Tibial artery (tissue), 4 donors: Measurements from ENCODE around the gene NOP53.
"Not testable (repeated sequence)": the region's sequence is repeated elsewhere in the genome, so short reads cannot be mapped to it uniquely, and the experiment has no call there.

ENCODE experiments used
- DNase-seq, 2 donors: peaks; one replicate each; pipeline ENCODE4 v3.0.0-alpha.2; 2019
- H3K27ac ChIP-seq, 2 donors: fragments of 200-600 bp; sonication (generic) in 1 of 2; 1 replicate in 1 of 2; 2 replicates in 1 of 2; pipeline ENCODE4 v1.5.1; 2018 to 2019; ENCODE audit warnings: mild to moderate bottlenecking in 1 of 2
- H3K27me3 ChIP-seq, 2 donors: fragments of 200-600 bp; sonication (generic) in 1 of 2; one replicate each; pipeline versions ENCODE4 v1.5.1 to v1.6.0; 2016 to 2019
- H3K36me3 ChIP-seq, 3 donors: fragments of 200-600 bp; sonication (generic) in 2 of 3; one replicate each; pipeline ENCODE4 v1.5.1; 2016 to 2019; ENCODE audit warnings: mild to moderate bottlenecking in 2 of 3
- H3K4me1 ChIP-seq, 4 donors: fragments of 200-600 bp; sonication (generic) in 2 of 4; 1 replicate in 3 of 4; 2 replicates in 1 of 4; pipeline ENCODE4 v1.5.1; 2016 to 2019
- H3K4me3 ChIP-seq, 2 donors: fragments of 200-600 bp; sonication (generic) in 1 of 2; 1 replicate in 1 of 2; 2 replicates in 1 of 2; pipeline ENCODE4 v1.5.1; 2018 to 2019; ENCODE audit warnings: mild to moderate bottlenecking in 2 of 2
- H3K9me3 ChIP-seq, 3 donors: fragments of 200-600 bp; sonication (generic) in 1 of 3; one replicate each; pipeline ENCODE4 v1.5.1; 2016 to 2019
- CTCF ChIP-seq, 2 experiments: fragments of 200-600 bp in 1 of 2; fragments of 450-650 bp in 1 of 2; IDR thresholded peaks; one replicate each; pipeline ENCODE4 v1.5.1; 2017 to 2019; ENCODE audit warnings: antibody characterized with exemption in 2 of 2, mild to moderate bottlenecking in 1 of 2, moderate library complexity in 1 of 2
- intact Hi-C: fragments of 100-400 bp; cut with DNase I; formaldehyde crosslinking; loops from one replicate; pipeline ENCODE4 v1.15.0; 2023; ENCODE audit warnings: low total_unique reads

The NOP53 gene

GRCh38 chr19:47798904-47799266, 53.5 kb downstream of the NOP53 start:
- H3K36me3 ChIP-seq = no peaks in the 10 kb centered on the region
- peaks cover 0 to 2% (median 0%) of the 10 kb centered on the region in 3 donors for H3K9me3 ChIP-seq
- peaks cover 0 to 8% (median 0%) of the 10 kb centered on the region in 4 donors for H3K4me1 ChIP-seq
- H3K4me3 ChIP-seq = no peak overlapping the region
- no peak for DNase-seq
- H3K27ac ChIP-seq = no peak overlapping the region
- H3K27me3 ChIP-seq = no peaks in the 10 kb centered on the region
- intact Hi-C loops = no loop called here
- TF ChIP-seq CTCF (IDR thresholded peaks at IDR 0.05) = no peak

- TF ChIP-seq CTCF (IDR thresholded peaks at IDR 0.05) = no peak
- intact Hi-C loops = no loop called here
- no peak overlapping the region for H3K4me3 ChIP-seq
Observed at GRCh38 chr19:47801270-47801669, 55.9 kb downstream of the NOP53 start.

GRCh38 chr19:47802521-47803043, 57.2 kb downstream of the NOP53 start:
- Histone ChIP-seq H3K4me1 (no peaks in the 10 kb centered on the region), H3K27me3 (no peaks in the 10 kb centered on the region), H3K27ac (no peak overlapping the region), H3K4me3 (no peak overlapping the region), H3K9me3 (peaks cover 0 to 2% (median 0%) of the 10 kb centered on the region in 3 donors), H3K36me3 (no peaks in the 10 kb centered on the region)
- no peak for TF ChIP-seq CTCF (IDR thresholded peaks at IDR 0.05)
- no peak for DNase-seq
- intact Hi-C loops = no loop called here

More at GRCh38 chr19:47801270-47801669, 55.9 kb downstream of the NOP53 start:
- Histone ChIP-seq H3K36me3 (no peaks in the 10 kb centered on the region), H3K4me1 (peaks cover 0 to 8% (median 0%) of the 10 kb centered on the region in 4 donors), H3K27ac (no peak overlapping the region), H3K27me3 (no peaks in the 10 kb centered on the region), H3K9me3 (peaks cover 0 to 2% (median 0%) of the 10 kb centered on the region in 3 donors)
- no peak for DNase-seq

GRCh38 chr19:47803148-47803547, 57.8 kb downstream of the NOP53 start:
- H3K4me1 ChIP-seq, H3K27ac ChIP-seq, intact Hi-C loops, H3K27me3 ChIP-seq, DNase-seq, H3K36me3 ChIP-seq, H3K9me3 ChIP-seq, H3K4me3 ChIP-seq: not testable (repeated sequence)

GRCh38 chr19:47803671-47804070, 58.3 kb downstream of the NOP53 start:
- H3K27me3 ChIP-seq, H3K36me3 ChIP-seq, H3K4me1 ChIP-seq, DNase-seq, H3K9me3 ChIP-seq, H3K4me3 ChIP-seq, intact Hi-C loops, H3K27ac ChIP-seq: not testable (repeated sequence)

- intact Hi-C loops, H3K27me3 ChIP-seq, DNase-seq, H3K27ac ChIP-seq, H3K4me3 ChIP-seq, H3K9me3 ChIP-seq, H3K4me1 ChIP-seq, H3K36me3 ChIP-seq: not testable (repeated sequence)
Observed at GRCh38 chr19:47804451-47804850, 59.1 kb downstream of the NOP53 start, which contains the start of gene TPRX1. Gene TPRX1, minus strand, starts transcription at chr19:47804551. Its CDS starts 12 bp downstream, at chr19:47804539.

GRCh38 chr19:47805313-47805712, 60.0 kb downstream of the NOP53 start:
- H3K4me1 ChIP-seq = no peaks in the 10 kb centered on the region
- H3K9me3 ChIP-seq = peaks cover 0 to 2% (median 0%) of the 10 kb centered on the region in 3 donors
- TF ChIP-seq CTCF (IDR thresholded peaks at IDR 0.05) = no peak
- DNase-seq = no peak
- no peaks in the 10 kb centered on the region for H3K27me3 ChIP-seq
- intact Hi-C loops = no loop called here
- H3K36me3 ChIP-seq = no peaks in the 10 kb centered on the region
- no peak overlapping the region for H3K4me3 ChIP-seq
- H3K27ac ChIP-seq = no peak overlapping the region
